IPS DF 19.7 (cell line): Measurements from ENCODE around the gene CAV2.

Source experiments
- DNase-seq: peaks from one replicate; pipeline ENCODE4 v3.0.0-alpha.2; 2013; ENCODE audit warnings: low read depth, low spot score

CAV2 gene

GRCh38 chr7:116524609-116525297 is 25.2 kb downstream of the CAV2 start, which contains the start of gene CAV1:
Gene CAV1 (plus strand): TSS chr7:116525036. CDS start chr7:116525063, 27 bp downstream.
- DNase-seq: peak; percentile 56

- DNase-seq: no peak
These were observed 25.9 kb downstream of the CAV2 start for GRCh38 chr7:116525298-116525912.

DNA sequence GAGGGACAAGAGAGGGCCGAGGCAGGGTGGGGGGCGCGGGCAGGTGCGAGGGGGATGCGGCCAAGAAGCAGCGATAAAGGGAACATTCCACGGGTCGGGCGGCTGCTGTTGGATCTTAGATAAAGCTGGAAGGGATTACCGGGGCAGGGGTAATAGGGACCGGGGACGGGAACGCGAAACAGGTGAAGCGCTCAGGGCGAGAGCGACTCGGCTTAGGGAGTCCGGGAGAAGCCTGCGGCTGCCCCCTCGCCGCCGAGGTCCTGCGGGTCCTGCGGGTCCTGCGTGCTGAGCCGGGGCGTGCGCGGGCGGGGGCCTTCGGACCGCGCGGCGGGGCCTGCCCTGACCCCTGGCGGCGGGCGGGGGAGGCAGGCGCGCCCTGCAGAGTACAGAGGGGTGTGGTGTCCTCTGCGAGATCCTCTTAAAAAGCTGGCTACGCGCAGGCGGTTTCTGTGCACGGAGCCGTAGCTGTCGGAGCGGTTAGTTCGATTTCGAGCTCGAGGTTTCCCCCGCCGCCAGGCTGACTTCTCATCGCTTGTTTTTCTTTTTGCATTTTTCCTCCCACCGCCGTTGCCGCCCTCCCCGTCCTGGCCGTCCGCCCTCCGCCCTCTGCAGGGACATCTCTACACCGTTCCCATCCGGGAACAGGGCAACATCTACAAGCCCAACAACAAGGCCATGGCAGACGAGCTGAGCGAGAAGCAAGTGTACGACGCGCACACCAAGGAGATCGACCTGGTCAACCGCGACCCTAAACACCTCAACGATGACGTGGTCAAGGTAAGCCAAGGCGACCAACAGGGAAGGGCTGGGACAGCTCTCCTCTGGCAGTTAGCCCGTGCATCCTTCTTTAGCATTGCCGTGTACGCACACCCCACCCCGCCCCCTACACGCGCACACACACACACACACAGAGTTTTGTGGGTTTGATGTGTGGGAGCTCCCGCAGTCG is 26.6 kb downstream of the CAV2 start:
- DNase-seq: peak; percentile 35

DNA sequence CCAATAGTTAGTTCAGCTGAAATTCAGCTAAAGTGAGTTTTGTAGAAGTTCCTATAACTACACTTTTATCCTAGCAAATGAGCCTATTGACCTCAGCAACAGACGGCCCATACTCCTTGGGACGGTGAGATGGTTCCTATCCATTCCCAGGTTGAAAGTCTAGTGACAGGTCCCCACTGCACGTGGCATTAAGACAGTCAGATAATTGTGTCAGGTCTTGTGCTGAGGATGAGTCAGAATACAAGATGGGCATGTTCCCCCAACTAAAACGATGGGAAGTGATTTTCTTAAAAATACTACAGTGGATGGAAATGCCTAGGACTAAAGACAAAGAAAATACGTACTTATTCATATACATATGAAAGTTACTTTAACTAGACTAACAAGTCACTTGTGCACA is 27.4 kb downstream of the CAV2 start:
- DNase-seq: no peak

GRCh38 chr7:116527521-116527920 is 28.0 kb downstream of the CAV2 start:
- no peak for DNase-seq

- DNase-seq: no peak
These were observed 28.7 kb downstream of the CAV2 start for GRCh38 chr7:116528008-116528789.

- no peak for DNase-seq
These were observed 29.7 kb downstream of the CAV2 start for GRCh38 chr7:116529250-116529649.

DNA sequence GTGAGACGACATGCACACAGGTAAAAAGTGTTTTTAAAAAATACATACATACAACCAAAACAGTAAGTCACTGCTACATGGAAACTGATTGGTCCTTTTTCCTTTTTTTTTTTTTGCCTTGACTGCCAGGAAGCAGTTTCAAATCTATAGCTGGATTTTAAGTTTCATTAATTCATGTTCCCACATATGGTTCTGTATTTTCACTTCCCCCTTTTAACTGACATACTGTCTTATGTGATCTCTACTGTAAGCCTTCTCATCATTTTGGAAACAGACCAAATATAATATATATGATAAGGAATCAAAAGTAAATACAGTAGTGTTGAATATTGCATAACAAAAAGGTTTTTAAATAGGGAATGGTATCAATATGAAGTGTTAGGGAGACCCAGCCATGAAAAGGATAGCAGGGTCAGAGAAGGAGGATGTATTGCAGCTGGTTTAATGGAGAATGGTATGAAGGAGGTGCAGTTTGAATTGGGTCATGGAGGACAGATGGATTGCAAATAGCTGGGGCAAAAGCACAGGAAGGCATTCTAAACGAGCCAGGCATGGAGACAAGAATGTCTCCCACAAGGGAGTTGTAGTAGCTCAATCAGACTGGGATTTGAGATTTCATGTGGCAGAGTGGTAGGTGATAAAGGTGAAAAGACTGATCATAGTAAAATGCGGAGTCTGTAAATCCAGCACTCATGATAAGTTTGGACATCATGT is 30.7 kb downstream of the CAV2 start:
- DNase-seq: no peak

DNA sequence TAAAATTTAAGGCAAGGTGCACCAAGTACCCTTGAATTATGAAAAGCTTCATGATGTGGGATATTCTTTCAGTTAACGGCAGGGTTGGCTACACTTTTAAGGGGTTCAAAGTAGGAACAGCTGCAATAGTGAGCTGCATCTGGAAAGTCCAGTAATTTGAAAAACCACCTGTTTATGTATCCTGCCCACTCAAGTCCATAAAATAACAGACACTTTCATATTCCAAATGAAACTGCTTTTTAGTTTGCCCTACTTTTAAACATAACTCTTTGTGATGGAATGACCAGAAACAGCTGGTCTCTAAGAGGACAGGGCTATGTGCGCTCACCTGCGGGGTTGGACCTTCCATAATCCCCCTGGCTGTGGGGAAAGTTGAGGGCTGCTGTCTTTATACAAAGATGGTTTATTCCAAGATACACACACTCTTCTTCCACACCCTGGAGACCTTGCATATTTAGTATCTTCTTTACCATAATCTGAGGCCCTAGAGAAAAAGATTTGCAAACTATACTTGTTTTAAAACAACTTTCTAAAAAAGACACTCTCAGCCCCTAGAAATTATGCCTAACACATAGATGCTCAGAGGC is 32.7 kb downstream of the CAV2 start:
- no peak for DNase-seq

DNA sequence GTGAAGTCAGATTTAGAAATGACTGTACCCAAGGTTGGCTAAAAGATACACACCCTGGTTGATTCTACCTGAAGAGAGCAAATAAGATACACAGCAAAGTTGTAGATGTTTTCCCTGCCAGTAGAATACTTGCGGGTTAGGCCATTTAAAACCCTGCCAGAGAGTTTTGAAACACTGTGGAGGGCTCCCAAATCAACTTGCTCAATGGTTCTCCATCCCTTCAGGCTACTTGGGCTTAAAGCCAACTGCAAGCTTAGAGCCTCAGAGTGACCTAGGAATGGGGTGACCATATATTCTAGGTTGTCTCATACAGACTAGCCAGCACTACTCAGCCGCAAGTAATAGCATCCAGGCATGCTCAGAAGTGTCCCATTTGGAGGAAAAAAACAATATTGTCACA is 35.3 kb downstream of the CAV2 start:
- DNase-seq: no peak

- no peak for DNase-seq
These were observed 35.9 kb downstream of the CAV2 start for GRCh38 chr7:116535416-116535815.

DNA sequence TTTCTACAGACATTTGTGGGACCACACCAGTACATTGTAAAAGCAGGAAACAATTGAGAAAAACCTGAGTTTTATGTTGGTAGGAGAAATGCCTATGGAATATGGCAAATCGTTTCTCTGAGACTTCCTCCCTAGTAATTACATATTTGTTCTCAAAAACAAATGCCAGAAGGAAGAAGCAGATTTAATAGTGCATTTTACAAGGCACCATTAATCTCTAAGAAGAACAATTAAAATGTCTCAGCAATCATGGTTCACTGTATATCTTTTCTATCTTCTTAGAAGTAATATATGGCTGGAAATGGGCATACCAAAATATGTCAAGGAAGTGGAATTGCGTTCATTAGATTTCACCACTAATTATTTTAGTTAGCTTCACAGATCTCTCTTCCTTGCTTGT is 38.6 kb downstream of the CAV2 start:
- no peak for DNase-seq

DNA sequence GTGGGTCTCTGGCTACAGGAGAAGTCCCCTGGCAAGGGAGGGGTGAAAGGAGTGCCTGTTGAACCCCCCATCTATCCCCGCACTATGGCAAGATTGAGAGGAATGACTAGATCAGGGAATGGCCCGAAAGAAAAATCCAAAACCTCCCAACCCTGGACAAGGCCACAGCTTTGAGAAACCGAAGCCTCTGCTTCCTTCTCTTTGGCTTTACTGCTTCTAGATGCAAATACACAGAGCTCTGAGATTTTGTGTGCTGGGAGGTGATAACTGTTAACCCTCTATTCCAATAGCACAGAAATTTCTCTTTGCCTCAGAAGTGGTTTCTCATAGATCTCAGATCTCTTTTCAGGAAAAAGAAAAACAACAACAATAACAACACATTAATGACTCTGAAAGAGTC is 40.3 kb downstream of the CAV2 start:
- no peak for DNase-seq

GRCh38 chr7:116540743-116541142 is 41.2 kb downstream of the CAV2 start:
- DNase-seq: no peak

DNA sequence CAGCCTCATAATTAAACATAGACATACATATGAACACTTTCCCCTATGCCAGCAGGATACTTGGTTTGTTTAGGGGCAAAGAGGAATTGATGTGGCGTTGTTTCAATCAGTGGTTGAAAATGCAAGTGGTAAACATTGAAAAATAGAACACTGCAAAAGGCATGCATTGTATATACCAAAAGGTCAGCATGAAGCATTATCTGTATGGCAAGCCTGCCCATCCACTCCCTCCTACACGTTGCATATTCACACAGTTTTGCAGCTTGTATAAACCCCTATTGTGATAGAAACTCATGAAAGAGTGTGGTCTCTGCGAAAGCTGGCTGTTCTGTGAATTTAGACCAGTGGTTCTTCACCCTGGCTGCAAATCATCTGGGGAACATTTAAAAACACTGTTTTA is 42.4 kb downstream of the CAV2 start:
- DNase-seq: no peak

- no peak for DNase-seq
These were observed 43.1 kb downstream of the CAV2 start for GRCh38 chr7:116542618-116543017.

- DNase-seq: no peak
These were observed 44.1 kb downstream of the CAV2 start for GRCh38 chr7:116543664-116544063.

DNA sequence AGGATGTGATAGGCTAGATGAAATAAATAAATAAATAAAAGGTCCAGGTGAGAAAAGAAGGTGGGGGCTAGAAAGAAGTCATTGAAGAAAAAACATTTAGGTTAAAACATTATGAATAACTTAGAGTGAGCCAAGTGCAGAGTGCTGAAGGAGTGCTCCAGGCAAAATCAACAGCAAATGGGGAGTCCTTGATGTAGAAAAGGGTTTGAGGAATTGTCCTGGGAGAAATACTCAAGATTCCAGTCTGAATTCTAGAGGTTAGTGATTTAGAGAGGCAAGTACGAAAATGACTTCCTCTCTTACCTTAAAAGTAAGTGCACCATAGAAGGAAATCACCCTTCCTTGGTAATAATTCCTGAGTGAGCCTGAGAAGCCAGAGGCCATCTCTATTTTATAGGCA is 44.9 kb downstream of the CAV2 start:
- no peak for DNase-seq

GRCh38 chr7:116545411-116545993 is 46.0 kb downstream of the CAV2 start:
- DNase-seq: no peak

GRCh38 chr7:116546054-116546453 is 46.5 kb downstream of the CAV2 start:
- DNase-seq: no peak
